HG03575 (cell line): ENCODE results near the gene SORBS1.
A peak's percentile ranks its signal among the peaks of the same experiment; 100 is the strongest.

Experiments
- ATAC-seq: cut with Tn5 transposase; IDR thresholded peaks from one replicate; pipeline ENCODE4 v1.9.1; 2021; ENCODE audit not compliant: unreplicated experiment, insufficient number of reproducible peaks, low FRiP score; ENCODE audit errors: extremely low read depth

The SORBS1 gene

GRCh38 chr10:95451568-95452524, 109.3 kb downstream of the SORBS1 start:
- no peak for ATAC-seq

- ATAC-seq: no peak
Observed at GRCh38 chr10:95451150-95451549, 110.0 kb downstream of the SORBS1 start.

- no peak for ATAC-seq
Observed at GRCh38 chr10:95450188-95450587, 111.0 kb downstream of the SORBS1 start.

DNA sequence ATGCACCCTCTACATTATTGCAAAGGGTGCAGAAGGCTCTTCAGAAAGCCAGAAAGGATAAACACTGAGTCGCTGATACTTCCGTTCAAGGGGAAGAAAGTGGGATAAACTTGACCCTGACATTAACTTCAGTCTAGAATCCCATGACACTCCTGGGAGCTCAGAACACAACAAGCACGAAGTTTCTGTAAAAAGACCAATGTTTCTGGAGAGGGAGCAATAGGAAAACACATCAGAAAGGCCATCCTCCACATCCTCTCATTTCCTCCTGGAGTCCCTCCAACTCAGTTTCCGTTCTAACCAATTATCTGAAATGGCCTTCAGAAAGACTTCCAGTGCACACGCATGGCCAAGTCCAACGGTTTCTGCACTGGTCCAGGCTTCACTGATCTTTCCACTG, 113.5 kb downstream of the SORBS1 start:
- no peak for ATAC-seq

GRCh38 chr10:95445837-95446486, 115.2 kb downstream of the SORBS1 start:
- ATAC-seq: no peak

GRCh38 chr10:95445223-95445836, 115.8 kb downstream of the SORBS1 start:
- ATAC-seq: no peak

- ATAC-seq: no peak
Observed at GRCh38 chr10:95444792-95445191, 116.4 kb downstream of the SORBS1 start.

GRCh38 chr10:95443636-95444035, 117.5 kb downstream of the SORBS1 start:
- no peak for ATAC-seq

DNA sequence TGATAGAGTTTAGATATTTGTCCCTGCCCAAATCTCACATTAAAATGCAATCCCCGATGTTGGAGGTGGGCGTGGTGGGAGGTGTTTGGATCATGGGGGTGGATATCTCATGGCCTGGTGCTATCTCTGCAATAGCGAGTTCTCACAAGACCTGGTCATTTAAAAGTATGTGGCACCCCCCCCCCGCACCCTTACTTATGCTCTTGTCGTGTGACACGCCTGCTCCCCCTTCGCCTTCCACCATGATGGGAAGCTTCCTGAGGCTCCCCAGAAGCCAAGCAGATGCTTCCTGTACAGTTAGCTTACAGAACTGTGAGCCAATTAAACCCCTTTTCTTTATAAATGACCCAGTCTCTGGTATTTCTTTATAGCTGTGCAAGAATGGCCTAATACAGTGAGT, 118.8 kb downstream of the SORBS1 start:
- ATAC-seq: no peak

- ATAC-seq: peak; percentile 14
Observed at GRCh38 chr10:95441547-95441923, 119.6 kb downstream of the SORBS1 start.

- ATAC-seq: peak; percentile 69
Observed at GRCh38 chr10:95440756-95441546, 120.2 kb downstream of the SORBS1 start.

- ATAC-seq: no peak
Observed at GRCh38 chr10:95440038-95440725, 121.0 kb downstream of the SORBS1 start.

DNA sequence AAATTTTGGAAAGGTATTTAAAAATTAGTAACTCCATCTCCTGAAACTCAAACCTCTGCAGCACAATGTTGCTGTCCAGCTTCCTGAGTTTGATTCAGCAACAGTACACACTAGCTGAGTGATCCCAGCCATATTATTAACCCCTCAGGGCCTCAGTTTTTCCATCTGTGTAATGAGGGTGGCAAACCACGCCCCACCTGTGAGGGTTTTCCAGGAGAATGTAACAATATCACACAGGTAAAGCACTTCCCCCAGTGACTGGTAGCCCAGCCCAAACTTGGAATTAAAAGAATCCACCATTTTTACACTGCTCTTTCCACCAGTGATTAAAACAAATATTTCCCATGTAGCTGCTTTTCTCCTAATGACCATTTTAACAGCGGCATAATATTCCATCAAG, 122.4 kb downstream of the SORBS1 start:
- ATAC-seq: no peak

- no peak for ATAC-seq
Observed at GRCh38 chr10:95437669-95438068, 123.5 kb downstream of the SORBS1 start.

- ATAC-seq: no peak
Observed at GRCh38 chr10:95435548-95436279, 125.5 kb downstream of the SORBS1 start.

- no peak for ATAC-seq
Observed at GRCh38 chr10:95434583-95434982, 126.6 kb downstream of the SORBS1 start.

GRCh38 chr10:95431900-95432342, 129.2 kb downstream of the SORBS1 start:
- ATAC-seq: peak; percentile 41
